Measurements from ENCODE around the gene AGAP6.
"Not testable (repeated sequence)": the region's sequence is repeated elsewhere in the genome, so short reads cannot be mapped to it uniquely, and the experiment has no call there.

Gene AGAP6

DNA sequence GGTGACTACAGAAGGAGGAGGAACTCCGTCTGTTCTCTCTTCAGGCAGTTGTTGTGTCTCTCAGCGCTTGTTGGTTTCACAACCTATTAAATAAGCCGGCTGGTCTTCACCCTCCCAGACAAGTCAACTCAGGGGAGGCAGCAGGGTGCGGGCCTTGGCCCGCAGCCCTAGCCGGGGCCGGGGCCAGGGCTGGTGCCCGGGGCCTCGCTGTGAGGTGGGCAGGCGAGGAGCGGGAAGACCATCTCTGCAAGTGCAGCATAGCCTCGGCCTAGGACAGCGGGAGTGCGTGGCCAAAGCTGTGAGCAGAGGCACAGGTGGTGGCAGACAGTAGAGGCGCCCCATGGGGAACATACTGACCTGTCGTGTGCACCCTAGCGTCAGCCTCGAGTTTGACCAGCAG is at the start of gene AGAP6:
Gene AGAP6 (plus strand): TSS at position 31 of the 400 bp plus-strand sequence. CDS start 310 bp downstream, at position 341.
- DNase-seq = not testable (repeated sequence)

GRCh38 chr10:49941447-49942338 is 46.5 kb upstream of the AGAP6 start, which contains the start of the genes PARG and TIMM23B:
PARG (minus strand) TSS chr10:49942027; CDS start chr10:49941725, 302 bp downstream.
TIMM23B (plus strand) TSS chr10:49942053; CDS start chr10:49942195, 142 bp downstream.
- DNase-seq = peak; percentile 93

DNA sequence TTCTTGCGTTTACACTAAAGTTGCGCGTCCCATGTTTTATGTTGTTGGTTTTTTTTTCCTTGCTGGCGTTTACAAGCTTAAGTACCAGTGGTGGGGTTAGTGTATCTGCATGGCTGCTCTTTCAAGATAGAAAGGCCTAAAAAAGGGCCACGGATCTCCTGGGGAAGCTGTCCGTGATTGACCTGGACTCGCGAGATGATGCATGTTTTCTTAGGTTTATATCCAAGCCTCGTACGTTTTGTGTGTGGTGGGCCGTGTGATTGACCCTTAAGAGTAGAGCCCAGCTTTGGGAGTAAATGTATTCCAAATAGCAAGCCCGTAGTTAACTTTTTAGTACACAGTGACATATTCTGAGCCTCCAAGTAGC is 45.9 kb upstream of the AGAP6 start:
- peak; percentile 9 for DNase-seq

DNA sequence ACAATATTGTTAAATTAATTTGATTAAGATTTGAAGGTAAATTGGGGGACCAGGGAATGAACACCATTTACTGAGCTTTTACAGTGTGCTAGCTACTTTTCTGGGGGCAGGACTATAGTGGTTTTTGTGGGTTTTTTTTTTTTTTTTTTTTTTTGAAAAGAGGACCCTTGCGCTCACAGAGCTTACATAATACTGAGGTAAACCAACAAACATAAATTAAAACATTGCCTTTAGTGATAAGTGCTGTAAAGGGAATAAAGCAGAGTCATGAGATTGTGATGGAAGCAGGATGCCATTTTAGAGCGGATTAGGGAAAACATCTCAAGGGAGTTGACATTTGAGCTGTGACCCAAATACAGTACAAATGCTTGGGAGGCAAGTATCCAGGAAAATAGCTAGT is 44.6 kb upstream of the AGAP6 start:
- DNase-seq = not testable (repeated sequence)

GRCh38 chr10:49948142-49948541 is 40.1 kb upstream of the AGAP6 start:
- DNase-seq = not testable (repeated sequence)

- DNase-seq = not testable (repeated sequence)
These were observed 39.5 kb upstream of the AGAP6 start for GRCh38 chr10:49948737-49949136.

DNA sequence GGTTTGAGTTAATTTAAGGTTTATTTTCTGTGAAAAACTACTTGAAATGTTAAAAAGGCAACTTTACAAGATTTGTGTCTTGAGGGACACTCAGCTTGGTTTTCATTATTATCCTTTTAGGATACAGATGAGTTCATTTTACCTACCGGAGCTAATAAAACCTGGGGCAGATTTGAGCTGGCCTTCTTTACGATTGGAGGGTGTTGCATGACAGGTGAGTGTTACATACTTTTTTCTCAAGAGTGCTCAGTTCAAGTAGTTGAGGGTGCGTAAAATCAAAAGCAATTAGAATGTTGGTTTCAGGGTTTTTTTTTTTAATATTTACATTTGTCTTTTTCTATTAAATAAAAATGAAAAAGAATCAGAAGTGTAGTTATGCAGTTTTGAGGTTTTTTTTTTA is 36.2 kb upstream of the AGAP6 start:
- DNase-seq = not testable (repeated sequence)

- not testable (repeated sequence) for DNase-seq
These were observed 35.1 kb upstream of the AGAP6 start for GRCh38 chr10:49953122-49953521.

GRCh38 chr10:49970331-49970857 is 17.8 kb upstream of the AGAP6 start:
- DNase-seq = not testable (repeated sequence)

- DNase-seq = not testable (repeated sequence)
These were observed 16.7 kb upstream of the AGAP6 start for GRCh38 chr10:49971466-49971865.

GRCh38 chr10:49972094-49972493 is 16.1 kb upstream of the AGAP6 start:
- not testable (repeated sequence) for DNase-seq

- DNase-seq = not testable (repeated sequence)
These were observed 10.4 kb upstream of the AGAP6 start for GRCh38 chr10:49977756-49978155.

GRCh38 chr10:49987207-49987606 is 999 bp upstream of the AGAP6 start:
- not testable (repeated sequence) for DNase-seq

DNA sequence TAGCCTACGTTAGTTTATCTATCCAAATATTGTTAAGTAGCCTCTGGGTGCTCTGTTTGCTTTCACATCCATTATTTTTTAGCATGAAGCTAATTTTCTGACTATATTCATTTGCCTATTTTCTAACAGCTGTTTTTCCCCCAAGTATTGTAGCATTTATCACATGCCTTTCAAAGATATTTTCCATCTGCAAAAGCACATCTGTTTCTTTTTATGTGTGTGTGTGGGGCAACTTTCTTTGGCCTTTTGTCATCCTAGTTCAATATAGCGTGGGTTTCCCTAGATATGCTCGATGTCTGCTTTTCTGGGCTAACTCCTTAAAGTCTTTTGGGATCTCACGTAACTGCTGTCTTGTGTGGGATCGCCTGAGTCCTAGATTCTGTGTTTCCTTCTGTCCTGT is 7.1 kb downstream of the AGAP6 start:
- DNase-seq = not testable (repeated sequence)

GRCh38 chr10:50014024-50014423 is 25.8 kb downstream of the AGAP6 start:
- DNase-seq = not testable (repeated sequence)

- not testable (repeated sequence) for DNase-seq
These were observed 27.5 kb downstream of the AGAP6 start for GRCh38 chr10:50015596-50016220.

DNA sequence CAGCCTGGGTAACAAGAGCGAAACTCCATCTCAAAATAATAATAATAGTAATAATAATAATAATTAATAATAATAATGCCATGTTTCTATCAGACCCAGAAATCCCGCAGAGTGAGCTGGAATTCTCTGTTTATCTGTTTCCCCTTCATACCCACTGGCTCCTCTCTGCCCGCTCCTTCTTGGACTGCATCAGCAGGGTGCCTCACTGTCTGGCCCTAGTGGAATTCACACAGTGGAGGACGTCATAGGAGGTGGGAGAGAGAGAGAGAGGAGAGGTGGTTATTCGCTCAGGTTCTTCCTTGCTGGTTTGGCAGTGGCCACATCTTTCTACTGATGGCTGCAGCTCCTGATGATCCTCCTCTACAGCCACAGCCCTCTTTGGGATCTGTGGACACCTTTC is 28.7 kb downstream of the AGAP6 start:
- DNase-seq = not testable (repeated sequence)

- not testable (repeated sequence) for DNase-seq
These were observed 29.4 kb downstream of the AGAP6 start for GRCh38 chr10:50017646-50018045.

- not testable (repeated sequence) for DNase-seq
These were observed 31.1 kb downstream of the AGAP6 start for GRCh38 chr10:50019279-50019678.

DNA sequence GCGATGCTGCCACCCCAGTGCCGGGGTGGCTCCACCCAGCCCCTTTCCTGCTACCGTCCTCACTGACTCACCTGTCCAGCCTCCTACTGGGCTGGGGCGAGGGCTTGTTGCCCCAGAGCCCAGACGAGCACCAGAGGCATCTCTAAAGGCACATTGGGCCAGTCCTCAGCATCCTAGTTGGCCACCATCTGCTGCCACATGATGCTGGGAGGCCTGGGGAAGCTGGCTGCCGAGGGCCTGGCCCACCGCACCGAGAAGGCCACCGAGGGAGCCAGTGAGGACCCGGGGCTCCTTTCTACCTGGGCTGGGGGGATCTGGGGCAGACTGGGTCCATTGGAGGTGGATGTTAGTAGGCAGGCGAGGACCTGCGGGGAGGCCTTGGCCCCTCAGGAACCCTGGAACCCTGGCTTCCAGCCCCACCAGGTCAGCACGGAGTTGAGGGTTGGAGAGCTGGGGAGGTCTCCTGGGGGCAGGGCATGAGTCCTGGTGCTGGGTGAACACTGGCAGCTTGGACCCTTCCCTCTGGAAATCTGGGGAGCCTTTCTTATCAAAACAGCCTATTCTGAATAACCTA is 32.3 kb downstream of the AGAP6 start:
- DNase-seq = not testable (repeated sequence)

GRCh38 chr10:50021646-50022045 is 33.4 kb downstream of the AGAP6 start:
- no peak for DNase-seq

DNA sequence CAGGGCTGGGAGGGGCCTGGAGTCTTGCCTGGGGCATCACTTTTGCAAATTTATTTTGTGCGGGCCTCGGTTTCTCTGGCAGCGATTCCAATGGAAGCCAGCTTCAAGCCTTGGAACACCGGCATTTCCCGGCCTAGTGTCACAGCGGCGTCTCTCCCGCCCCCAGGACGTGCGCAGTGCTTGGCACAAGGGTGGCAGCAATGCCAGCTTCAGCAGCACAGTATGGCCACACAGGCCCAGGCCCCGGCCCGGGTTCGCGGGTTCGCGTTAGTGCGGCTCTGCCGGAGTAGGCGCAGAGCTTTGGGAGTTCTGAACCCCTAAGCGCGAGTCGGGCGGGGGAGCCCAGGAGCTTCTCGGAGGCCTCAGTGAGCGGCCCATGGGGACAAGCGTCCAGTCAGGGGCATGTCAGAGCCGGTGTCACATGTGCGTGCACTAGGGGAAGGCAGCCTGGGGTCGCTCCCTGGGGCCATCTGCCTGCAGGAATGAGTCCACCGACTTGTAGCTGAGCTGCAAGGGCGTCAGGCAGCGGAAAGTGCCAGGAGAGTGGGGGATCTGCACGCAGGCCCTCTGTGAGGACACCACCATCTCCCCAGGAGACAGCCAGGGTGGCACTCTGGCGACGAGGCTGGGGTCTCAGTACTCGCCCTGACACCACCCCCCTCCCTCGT is 36.6 kb downstream of the AGAP6 start:
- DNase-seq = peak; percentile 9

Data from retina (tissue), 1 donor.